ENCODE measurements around the gene MYRF. TPM values are rescaled to one million over a fixed set of nuclear protein-coding genes. Genes with fewer than 3 reads are reported as not detected.

MYRF gene
- total and polyA plus RNA-seq, 9 of the 15 experiments (the other 6 are each of a cell fraction or from before 2014, with no cell fraction given) = 2.3 to 25.8 (median 7.1) TPM

DNA sequence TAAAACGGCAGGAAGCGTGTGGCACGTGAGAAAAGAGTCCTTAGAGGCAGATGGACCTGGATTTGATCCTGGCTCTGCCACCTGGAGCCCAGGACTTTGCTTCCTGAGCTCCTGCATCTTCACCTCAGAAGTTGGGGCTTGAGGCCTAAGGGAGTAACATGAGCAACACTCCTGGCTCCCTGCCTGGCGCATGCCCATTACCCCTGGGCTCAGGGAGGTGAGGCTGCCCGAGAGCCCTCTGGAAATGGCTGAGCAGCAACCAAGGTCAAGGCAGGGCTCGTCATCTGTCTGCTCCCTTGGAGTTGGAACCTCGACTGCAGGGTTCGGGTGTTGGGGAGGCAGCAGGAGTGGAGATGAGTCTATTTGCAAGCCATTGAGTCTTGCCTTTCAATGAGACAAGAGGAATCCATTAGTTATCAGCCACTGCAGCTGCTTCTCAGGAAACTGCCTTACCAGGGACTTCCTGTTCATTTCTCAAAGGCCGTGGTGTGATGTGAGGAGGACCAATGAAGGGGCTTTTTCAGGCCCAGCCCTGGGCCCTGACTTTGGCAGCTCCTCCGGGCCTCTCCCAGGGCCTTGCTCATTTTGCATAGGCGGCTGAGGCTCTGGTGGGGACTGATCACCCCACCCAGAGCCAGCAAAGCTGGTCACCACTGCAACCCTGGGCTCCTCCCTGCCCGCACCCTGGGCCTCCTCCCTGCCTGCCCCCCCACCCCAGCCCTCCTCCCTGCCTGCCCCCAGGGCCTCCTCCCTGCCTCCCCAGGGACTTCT is 82.0 kb downstream of the MYRF start (continued):
- TF ChIP-seq, protein P1, sequence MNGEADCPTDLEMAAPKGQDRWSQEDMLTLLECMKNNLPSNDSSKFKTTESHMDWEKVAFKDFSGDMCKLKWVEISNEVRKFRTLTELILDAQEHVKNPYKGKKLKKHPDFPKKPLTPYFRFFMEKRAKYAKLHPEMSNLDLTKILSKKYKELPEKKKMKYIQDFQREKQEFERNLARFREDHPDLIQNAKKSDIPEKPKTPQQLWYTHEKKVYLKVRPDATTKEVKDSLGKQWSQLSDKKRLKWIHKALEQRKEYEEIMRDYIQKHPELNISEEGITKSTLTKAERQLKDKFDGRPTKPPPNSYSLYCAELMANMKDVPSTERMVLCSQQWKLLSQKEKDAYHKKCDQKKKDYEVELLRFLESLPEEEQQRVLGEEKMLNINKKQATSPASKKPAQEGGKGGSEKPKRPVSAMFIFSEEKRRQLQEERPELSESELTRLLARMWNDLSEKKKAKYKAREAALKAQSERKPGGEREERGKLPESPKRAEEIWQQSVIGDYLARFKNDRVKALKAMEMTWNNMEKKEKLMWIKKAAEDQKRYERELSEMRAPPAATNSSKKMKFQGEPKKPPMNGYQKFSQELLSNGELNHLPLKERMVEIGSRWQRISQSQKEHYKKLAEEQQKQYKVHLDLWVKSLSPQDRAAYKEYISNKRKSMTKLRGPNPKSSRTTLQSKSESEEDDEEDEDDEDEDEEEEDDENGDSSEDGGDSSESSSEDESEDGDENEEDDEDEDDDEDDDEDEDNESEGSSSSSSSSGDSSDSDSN (IDR thresholded peaks at IDR 0.05; ENCODE audit: borderline replicate concordance in 1 of 2, low read depth in 2 of 2, low read length in 2 of 2) = peak in 1 of 2 experiments; percentile 79; a peak in 2 of 4 replicates
- TF ChIP-seq, protein P2, sequence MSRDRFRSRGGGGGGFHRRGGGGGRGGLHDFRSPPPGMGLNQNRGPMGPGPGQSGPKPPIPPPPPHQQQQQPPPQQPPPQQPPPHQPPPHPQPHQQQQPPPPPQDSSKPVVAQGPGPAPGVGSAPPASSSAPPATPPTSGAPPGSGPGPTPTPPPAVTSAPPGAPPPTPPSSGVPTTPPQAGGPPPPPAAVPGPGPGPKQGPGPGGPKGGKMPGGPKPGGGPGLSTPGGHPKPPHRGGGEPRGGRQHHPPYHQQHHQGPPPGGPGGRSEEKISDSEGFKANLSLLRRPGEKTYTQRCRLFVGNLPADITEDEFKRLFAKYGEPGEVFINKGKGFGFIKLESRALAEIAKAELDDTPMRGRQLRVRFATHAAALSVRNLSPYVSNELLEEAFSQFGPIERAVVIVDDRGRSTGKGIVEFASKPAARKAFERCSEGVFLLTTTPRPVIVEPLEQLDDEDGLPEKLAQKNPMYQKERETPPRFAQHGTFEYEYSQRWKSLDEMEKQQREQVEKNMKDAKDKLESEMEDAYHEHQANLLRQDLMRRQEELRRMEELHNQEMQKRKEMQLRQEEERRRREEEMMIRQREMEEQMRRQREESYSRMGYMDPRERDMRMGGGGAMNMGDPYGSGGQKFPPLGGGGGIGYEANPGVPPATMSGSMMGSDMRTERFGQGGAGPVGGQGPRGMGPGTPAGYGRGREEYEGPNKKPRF (IDR thresholded peaks at IDR 0.05; ENCODE audit: low read depth, low read length) = no peak
- peak; percentile 31; the same call in 1 of the 2 replicates for TF ChIP-seq CTBP1 (IDR thresholded peaks at IDR 0.05; ENCODE audit: borderline replicate concordance)
- peak; percentile 6; the same call in 1 of the 2 replicates for TF ChIP-seq CREM (IDR thresholded peaks at IDR 0.05; ENCODE audit: low read depth)
- TF ChIP-seq HMGN3 (IDR thresholded peaks at IDR 0.05; ENCODE audit: borderline replicate concordance, extremely low read depth, insufficient read length, low read depth, low read length) = peak; percentile 56
- TF ChIP-seq TAF7 (tag; IDR thresholded peaks at IDR 0.05) = no peak
- TF ChIP-seq CBX1 (IDR thresholded peaks at IDR 0.05; ENCODE audit: low read depth) = no peak
- TF ChIP-seq NRF1 (conservative IDR thresholded peaks at IDR 0.05 in 1 of 2, IDR thresholded peaks at IDR 0.05 in 1 of 2) = peak; percentile 74 to 77
- peak; percentile 70 for TF ChIP-seq PML (IDR thresholded peaks at IDR 0.05; ENCODE audit: low read length)
- TF ChIP-seq MTF1 (CRISPR knock-in tag; IDR thresholded peaks at IDR 0.05; ENCODE audit: borderline replicate concordance) = no peak
- TF ChIP-seq HDGF (IDR thresholded peaks at IDR 0.05) = peak; percentile 66; the same call in 1 of the 2 replicates
- TF ChIP-seq ZNF384 (IDR thresholded peaks at IDR 0.05; ENCODE audit: low read depth, low read length) = no peak
- TF ChIP-seq PRPF4 (IDR thresholded peaks at IDR 0.05; ENCODE audit: insufficient read depth, low read depth, low read length, poor library complexity, severe bottlenecking) = no peak
- TF ChIP-seq ILK (tag; IDR thresholded peaks at IDR 0.05; ENCODE audit: borderline replicate concordance, low read depth) = no peak
- TF ChIP-seq, protein P3, sequence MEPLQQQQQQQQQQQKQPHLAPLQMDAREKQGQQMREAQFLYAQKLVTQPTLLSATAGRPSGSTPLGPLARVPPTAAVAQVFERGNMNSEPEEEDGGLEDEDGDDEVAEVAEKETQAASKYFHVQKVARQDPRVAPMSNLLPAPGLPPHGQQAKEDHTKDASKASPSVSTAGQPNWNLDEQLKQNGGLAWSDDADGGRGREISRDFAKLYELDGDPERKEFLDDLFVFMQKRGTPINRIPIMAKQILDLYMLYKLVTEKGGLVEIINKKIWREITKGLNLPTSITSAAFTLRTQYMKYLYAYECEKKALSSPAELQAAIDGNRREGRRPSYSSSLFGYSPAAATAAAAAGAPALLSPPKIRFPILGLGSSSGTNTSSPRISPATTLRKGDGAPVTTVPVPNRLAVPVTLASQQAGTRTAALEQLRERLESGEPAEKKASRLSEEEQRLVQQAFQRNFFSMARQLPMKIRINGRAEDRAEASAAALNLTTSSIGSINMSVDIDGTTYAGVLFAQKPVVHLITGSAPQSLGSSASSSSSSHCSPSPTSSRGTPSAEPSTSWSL (CRISPR knock-in tag; IDR thresholded peaks at IDR 0.05; ENCODE audit: borderline replicate concordance) = no peak
- TF ChIP-seq, protein P4, sequence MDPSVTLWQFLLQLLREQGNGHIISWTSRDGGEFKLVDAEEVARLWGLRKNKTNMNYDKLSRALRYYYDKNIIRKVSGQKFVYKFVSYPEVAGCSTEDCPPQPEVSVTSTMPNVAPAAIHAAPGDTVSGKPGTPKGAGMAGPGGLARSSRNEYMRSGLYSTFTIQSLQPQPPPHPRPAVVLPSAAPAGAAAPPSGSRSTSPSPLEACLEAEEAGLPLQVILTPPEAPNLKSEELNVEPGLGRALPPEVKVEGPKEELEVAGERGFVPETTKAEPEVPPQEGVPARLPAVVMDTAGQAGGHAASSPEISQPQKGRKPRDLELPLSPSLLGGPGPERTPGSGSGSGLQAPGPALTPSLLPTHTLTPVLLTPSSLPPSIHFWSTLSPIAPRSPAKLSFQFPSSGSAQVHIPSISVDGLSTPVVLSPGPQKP (CRISPR knock-in tag; IDR thresholded peaks at IDR 0.05) = no peak
- TF ChIP-seq, protein P5, sequence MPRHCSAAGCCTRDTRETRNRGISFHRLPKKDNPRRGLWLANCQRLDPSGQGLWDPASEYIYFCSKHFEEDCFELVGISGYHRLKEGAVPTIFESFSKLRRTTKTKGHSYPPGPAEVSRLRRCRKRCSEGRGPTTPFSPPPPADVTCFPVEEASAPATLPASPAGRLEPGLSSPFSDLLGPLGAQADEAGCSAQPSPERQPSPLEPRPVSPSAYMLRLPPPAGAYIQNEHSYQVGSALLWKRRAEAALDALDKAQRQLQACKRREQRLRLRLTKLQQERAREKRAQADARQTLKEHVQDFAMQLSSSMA (CRISPR knock-in tag; IDR thresholded peaks at IDR 0.05) = no peak
- no peak for TF ChIP-seq HNRNPUL1 (IDR thresholded peaks at IDR 0.05; ENCODE audit: low read length)
- TF ChIP-seq ZNF408 (CRISPR knock-in tag; IDR thresholded peaks at IDR 0.05; ENCODE audit: low read depth) = no peak
- TF ChIP-seq STAT5A (IDR thresholded peaks at IDR 0.05; ENCODE audit: borderline replicate concordance, low read length) = peak; percentile 63; the same call in 1 of the 2 replicates

Measured in K562 (cell line).